ENCODE results near the gene TCERG1L.
"Not testable (repeated sequence)": the region's sequence is repeated elsewhere in the genome, so short reads cannot be mapped to it uniquely, and the experiment has no call there.

Gene TCERG1L

DNA sequence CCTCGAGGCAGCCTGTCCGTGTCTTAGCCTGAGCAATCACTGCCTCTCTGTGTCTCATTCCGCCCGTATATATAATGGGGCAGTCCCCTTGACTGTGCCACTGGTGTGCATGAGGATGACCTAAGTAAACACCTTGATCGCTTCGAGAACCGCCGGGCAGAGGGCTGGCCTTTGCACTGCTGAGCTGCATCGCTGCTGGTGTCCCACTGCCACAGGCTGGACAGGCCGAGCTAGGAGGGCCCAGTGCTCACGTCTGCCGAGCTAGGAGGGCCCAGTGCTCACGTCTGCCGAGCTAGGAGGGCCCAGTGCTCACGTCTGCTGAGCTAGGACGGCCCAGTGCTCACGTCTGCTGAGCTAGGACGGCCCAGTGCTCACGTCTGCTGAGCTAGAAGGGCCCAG is 232.6 kb downstream of the TCERG1L start:
- not testable (repeated sequence) for DNase-seq

DNA sequence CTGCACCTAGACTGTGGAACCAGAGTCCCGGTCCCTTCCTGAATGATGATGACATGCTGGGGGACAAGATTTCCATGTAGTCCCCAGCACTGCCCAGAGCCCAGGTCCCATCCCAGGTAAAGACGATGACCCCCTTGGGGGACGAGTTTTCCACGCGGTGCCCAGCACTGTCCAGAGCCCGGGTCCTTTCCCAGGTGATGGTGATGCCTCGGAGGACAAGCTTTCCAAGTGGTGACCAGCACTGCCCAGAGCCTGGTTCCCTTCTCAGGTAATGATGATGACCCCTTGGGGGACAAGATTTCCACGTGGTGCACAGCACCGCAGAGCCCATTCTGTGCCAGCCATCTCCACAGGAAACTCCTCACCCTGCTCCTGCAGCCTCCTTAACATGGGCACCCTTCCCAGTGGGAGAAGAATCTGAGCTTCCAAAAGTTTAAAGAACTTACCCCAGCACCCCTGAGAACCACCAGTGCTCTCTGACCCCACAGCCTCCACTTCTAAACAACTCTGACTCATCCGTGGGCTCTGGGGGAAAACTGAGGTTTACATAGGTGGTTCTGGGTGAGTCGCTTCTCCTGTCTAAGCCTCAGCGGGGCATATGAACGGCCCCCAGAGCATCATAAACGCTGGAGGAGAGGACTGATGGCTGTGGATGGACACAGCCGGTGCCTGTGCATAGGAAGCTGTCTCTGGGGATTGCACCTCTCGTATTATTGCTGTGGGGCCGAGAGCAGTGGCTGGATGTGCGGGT is 233.2 kb downstream of the TCERG1L start:
- DNase-seq, result no peak

DNA sequence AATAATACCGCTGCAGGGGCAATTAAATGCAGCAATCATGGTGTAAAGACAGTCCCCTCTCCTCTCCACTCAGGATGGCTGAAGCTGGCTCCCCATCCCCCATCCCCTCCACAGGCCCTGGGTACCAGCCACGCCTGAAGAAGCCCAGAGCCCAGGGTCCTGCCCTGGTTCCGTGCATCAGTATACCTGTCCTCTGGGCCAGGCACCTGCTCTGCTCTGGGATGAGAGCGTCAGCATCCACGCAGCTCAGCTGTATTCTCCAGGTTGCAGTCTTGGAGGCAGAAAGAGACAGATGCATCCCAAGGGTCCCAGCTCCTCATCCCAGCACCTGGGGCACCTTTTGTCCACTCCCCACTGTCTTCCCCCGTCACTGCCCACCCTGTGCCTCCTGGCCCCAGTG is 233.8 kb downstream of the TCERG1L start:
- DNase-seq, result no peak

DNA sequence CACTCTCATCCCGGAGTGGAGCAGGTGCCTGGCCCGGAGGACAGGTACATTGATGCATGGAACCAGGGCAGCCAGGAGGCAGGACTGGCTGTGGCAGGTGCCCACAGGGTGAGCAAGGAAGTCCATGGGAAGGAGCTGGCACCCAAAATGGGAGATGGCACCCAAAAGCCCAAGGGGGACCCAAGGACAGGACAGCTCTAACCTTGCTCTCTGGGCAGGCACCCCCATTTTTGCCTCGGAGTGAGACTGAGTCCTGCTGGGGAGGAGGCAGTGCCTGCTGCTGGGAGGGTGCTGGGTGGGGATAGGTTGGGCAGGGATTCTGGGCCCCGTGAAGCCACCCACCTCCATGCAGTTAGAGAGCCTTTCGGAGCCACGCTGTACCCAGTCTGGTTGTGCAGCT is 234.5 kb downstream of the TCERG1L start:
- no peak for DNase-seq

DNA sequence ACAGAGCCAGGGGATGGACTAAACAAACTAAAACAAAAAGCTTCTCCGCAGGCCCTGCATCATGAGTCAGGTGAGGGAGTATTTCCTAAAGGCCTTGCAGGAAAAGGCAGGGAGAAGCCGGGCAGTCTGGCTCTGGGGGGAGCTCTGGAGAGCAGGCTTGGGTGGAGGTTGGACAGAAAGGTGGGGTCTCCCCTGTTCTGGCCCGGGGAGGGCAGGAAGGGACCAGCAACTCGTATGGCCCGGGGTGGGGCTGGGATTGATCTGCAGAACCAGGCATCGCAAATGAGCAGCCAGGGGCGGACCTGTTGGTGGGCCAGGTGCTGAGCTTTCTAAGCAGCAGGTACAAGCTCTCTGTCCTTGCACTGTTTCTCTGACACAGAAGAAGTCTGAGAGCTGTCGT is 235.2 kb downstream of the TCERG1L start:
- DNase-seq, result no peak

DNA sequence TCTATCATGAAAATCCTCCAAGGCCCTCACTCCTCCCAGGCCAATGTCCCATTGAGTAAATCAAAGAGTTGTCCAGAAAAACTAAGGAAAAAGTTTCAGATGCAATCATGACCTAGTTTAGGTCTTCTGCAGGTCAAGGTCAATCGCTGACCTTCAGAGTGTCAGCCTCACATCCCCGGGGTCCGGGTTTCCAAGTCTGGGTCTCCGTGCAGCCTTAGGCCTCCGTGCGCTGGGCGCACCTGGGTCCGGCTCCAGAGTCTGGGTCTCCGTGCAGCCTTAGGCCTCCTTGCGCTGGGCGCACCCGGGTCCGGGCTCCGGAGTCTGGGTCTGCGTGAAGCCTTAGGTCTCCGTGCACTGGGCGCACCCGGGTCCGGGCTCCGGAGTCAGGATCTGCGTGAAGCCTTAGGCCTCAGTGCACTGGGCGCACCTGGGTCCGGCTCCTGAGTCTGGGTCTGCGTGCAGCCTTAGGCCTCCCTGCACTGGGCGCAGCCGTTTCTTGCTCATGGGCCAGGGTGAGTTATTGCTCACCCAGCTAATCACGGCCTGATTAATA is 236.2 kb downstream of the TCERG1L start:
- no peak for DNase-seq

DNA sequence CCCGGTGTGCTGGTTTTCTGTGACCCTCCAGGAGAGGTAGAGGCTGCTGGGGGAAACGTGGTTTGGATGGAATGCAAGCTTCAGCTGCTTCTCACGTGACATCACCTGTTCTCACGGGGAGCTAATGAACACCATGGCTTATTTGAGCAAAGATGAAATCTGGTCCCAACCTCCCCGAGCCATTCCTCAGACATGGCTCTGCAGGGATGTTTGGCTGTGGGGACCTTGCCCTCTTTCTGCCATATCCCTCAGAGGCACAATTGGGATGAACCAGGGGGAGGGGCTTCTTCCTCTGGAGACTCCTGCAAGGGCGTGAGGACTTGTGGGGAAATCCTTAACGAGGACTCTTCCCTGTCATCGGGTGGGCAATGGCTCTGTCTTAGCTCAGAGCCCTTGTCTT is 236.8 kb downstream of the TCERG1L start:
- no peak for DNase-seq

DNA sequence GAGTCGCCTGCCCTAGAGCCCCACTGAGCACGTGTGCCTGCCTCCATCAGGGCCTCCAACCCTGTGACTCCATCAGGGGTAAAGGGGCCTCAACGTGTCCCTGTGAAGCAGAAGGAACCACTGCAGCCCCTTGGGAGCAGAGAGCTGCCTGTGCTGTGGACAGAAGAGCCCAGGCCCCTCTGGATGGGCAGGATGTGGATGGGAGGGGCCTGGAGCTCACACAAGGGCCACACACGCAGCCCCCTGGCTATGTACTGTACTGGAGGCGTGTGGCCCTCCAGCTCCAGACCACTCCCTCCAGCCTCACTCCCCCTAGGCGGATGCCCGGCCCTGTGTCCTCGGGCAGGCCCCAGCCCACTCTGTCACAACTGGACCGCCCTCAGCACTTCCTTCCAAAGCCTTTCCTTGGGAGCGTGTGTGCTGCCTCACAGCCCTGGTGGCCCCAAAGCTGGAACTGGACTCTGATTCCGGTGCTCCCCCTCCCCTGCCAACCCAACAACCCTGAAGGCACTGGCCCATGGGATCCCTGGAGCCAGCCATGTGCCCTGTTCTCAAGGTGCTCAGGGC is 238.0 kb downstream of the TCERG1L start:
- no peak for DNase-seq

DNA sequence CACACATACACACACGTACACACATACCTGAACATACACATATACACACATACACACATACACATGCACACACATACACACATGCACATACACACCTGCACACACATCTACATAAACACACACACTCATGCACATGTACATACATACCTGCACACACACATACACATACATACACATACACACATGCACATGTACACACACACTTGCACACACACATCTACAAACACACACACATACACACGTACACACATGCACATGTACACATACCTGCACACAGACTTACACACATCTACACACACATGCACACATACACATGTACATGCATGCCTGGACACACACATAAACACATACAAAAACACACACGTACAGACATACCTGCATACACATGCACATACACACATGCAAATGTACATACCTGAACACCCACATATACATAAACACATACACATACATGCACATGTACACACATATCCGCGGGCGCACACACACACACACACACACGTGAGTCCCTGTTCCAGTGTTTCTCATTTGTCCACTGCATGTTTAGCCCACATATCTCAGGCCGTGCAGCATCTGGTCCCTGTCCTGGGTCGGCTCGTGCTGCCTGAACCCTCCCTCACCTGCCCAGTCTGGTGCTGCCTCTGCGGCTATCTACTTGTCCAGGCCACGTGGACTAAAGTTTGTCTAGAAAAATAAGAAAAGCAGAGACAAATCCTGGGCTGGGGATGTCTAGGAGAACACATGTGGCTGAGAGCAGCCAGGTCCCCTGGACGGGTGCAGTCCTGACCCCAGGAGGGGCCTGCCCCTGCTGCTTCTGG is 238.7 kb downstream of the TCERG1L start:
- no peak for DNase-seq

DNA sequence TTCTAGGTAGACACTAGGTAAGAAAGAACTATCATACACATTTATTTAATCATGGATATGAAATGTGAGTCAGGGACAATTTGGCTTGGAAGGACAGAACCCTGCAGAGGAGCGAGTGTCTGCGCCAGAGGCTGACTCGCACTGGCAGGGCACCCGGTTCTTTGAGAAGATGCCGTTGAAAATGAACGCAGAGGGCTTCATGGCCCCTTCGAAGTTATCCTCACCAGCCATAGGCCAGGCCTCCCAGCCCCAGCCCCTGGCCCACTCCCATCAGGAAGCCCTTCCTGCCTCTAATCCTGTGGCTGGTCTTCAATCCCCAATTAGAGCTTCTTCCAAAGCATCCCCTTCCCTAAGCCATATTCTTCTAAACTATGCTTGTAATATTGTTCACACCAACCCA is 239.8 kb downstream of the TCERG1L start:
- no peak for DNase-seq

DNA sequence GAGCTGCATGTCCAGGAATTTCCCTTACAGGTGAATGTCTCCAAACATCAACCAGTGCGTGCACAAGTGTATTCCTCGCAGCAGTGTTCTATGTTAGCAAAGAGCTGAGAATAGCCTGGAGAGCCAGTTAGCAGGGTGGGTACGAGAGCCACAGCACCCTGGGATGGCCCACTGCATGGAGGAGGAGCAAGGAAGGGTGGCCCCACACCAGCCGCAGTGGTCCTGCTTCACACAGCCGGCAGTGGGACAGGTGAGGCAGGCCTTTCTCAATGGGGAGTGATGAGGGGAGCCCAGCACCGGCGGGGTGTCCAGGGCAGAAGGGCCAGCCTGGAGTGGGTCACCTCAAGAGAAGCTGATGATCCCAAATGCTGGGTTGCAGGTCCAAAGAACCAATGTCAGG is 240.7 kb downstream of the TCERG1L start:
- no peak for DNase-seq

DNA sequence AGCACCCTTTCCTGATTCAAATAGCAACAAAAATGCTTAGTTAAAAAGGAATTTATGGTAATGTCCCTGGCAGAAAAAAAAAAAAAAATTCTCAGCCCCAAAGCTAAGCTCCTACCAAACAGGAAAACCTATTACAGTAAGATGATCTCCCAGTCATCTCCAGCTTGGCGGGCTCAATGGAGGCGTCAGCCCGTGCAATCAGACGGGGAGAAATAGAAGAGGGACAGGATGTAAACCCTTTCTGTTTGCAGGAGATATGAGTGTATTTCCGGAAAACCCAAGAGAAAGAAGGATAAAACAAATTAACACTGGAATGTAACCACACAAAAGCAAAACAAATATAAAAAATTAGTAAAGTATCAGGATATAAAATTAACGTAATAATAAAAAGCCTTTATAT is 242.8 kb downstream of the TCERG1L start:
- no peak for DNase-seq

DNA sequence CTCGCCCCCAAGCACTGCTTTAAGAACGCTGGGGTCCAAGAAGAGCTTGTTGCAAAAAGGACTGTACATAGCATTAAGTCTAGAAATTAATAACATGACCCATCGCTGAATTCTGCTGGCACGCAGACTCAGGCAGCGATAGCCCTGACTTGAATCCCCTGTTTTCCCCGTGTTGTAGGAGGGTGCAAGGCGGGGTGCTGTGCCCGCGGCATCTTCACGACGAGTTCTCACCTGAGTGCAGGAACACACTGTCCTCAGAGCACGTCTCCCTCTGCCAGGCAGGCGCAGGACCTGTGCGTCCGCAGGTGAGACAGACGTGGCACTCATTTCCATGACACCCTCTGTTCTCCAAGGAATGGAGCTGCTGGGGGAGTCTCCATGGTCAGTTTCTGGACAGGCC is 243.2 kb downstream of the TCERG1L start:
- DNase-seq, result no peak

DNA sequence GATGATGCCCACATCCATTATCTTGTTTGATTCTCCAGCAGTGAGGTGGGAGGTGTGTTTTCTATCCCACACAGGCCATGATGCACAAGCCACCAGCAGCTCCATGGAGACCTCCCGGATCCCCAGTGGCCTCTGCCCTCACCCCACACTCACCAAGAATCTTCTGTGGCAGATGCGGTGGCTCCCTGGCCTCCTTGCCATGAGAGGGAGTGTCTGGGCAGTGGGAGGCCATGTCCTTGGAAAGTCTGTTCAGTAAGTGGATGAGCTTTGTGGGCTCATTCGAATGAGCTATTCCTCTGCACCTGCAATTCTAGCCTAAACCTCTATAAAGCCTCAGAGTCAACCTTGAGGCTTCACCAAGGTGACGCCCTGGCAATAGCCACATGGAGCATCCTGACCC is 243.8 kb downstream of the TCERG1L start:
- no peak for DNase-seq

DNA sequence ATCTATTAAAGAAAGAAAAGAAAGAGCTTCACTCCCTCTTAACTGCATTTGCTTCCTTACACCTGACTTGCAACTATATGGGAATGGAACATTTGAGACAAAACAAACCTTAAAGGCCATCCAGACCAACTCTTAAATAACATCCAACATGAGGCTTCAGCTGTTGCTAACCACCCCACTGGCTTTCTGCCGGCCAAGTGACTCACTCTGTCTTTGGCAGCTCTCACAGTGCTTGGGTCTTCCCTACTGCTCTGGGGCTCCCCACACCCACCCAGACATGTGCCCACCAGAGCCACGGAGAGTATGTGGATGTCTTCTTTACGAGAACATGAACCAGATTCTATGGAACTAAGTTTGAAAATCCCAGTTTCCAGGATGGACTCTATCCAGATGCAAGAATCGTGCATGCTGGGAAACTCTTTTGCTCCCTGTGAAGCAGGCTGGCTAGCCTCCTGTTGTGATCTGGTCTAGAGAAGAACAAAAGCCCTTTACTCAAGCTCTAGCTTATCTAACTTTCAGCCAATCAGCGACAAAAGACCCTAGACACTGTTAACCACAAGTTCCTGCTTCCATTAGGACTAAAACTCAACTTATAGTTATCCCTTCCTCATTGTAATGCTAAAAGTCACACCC is 245.7 kb downstream of the TCERG1L start:
- no peak for DNase-seq

DNA sequence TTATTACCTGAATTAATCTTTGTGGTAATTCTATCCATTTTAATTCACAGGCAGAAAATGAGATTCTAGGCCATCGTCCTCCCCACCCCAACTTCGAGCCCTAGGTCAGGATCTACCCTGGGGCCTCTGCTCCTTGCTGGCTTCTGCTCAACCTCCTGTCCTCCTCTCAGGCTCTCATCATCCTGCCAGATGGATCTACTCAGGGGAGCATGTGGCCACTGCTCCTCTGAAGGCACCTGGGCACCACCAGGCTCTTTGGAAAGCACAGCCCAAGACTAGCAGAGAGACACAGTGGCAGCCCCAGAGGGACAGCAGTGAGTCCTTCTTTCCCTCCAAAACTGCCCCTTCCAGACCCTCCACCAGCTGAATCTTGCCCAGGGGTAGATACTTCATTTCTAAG is 248.2 kb downstream of the TCERG1L start:
- no peak for DNase-seq

DNA sequence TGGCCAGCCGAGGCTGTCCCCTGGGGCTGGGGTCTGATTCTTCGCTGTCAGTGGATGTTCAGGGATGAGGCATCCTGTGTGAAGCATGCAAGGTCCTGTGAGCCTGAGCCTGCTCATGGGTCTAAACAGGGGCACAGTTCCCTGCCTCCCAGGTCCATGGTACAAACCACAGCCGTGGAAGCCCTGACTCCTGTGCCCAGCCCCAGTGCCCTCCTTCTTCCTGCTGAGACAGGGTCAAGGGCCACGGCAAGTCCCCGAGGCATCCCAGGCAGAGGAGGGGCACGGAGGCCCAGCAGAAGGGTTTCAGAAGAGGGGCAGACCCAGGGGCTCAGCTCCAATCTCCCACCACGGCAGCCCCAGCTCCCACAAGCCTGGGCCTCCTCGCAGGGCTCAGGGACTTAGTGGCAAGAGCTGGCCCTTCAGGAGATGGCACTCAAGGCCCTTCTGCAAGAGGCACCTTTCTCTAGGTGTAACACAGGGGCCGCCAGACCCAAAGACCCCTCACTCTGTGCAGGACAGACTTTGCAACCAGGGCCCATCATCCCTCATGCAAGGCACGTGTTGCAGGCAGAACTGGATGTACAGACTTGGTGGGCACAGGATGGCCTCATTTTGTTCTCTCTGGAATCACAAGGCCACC is 248.8 kb downstream of the TCERG1L start:
- DNase-seq, result no peak

DNA sequence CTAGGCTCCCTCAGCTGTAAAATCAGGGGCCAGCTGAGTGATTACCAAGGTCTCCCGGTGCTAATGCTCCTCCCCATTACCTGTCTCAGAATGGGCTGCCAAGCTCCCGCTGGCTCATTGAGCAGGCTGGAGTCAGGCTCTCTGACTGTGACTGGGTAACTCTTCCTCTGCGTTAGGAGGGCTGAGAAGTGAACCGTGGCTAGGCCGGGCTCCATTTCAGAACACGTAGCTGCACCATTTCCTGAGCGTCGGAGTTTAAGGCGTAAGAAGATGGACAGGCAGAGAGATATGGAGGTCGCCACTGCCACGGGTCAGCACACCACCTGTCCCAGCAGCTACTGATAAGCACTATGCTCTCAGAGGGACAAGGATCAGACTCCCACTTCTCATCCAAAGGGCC is 250.3 kb downstream of the TCERG1L start:
- DNase-seq, result no peak

DNA sequence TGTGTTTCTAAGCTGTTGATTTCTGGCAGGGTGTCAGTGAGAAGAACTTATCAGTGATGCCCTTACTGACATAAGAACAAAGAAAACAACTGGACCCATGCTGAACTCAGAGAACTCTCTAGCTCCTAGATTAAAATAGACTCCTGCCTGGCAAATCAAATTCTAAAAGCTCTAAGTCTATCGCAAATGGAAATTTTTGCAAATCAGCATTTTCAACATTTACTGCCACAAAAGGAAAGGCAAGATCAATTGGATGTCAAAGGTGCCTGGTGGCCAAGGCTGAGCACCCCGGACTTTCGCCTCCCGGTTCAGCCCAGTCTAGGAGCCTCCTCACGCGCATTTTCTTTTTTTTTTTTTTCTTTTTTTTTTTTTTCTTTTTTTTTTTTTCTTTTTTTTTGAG is 251.6 kb downstream of the TCERG1L start:
- no peak for DNase-seq

DNA sequence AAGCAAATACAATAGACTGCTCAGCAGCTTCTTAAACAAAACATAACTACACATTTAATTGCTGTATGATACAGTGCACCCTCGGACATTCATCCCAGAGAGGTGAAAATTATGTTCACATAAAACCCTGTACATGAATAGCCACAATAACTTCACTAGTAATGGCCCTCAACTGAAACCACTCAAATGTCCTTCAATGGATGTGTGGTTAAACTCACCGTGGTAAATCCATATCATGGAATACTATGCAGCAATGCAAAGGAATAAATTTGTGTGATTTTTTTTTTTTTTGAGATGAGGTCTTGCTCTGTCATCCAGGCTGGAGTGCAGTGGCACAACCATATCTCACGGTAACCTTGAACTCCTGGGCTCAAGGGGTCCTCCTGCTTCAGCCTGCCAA is 252.7 kb downstream of the TCERG1L start:
- DNase-seq, result no peak

DNA sequence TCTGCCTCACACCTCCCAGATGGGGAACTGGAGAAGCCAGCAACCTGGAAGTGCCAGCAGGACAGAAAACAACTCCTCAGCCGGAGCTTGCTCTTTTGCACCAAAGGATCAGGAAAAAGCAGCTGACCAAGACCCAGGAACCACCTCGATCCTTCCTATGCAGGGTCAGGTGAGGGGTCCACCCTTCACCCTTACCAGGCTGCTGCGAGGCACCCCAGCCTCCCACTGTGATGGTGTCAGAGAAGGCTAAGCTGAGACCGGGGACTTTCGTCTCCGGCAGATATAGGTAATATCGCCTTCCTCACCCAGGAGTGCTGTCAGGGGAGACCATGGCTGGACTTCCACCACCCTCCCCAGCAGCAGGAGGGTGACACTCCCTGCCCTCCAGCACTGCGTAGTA is 254.7 kb downstream of the TCERG1L start:
- no peak for DNase-seq

DNA sequence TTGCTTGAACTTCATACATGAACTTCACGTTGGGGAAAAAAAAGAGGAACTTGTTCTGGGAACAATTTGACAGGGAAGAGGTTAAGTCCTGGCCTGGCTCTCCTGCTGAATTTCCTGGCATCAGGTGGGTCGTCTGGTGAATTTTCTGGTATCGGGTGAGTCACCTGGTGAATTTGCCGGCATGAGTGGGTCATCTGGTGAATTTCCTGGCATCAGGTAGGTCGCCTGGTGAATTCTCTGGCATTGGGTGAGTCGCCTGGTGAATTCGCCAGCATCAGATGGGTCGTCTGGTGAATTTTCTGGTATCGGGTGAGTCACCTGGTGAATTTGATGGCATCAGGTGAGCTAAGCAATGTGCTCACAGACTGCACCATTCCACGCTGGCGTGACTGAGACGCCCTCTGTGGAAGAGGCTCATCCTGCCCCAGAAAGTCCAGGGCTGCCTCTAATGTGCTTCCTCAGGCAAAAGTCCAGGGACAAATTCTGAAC is 255.4 kb downstream of the TCERG1L start:
- DNase-seq, result no peak

DNA sequence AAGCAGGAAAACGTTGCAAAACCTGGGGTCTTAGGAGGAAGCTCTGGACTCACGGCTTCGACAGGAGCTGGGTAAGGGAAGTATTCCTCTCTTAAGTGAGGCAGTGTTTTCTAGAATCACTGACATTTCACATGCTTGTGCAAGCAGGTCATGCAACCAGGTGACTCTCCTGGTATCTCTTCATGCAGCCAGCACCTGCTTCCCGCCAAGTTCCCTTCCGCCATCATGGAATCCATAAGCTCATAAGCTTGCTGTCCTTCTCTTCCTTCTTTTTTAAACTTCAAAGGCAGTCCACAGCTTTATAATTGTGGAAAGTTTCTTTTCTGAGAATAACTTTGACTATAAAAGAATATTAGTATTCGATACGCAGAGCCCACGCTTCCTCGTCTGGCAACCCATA is 256.1 kb downstream of the TCERG1L start:
- DNase-seq, result no peak
